GM19025 (cell line): Measurements from ENCODE around the gene CTDSP2.
A peak's percentile ranks its signal among the peaks of the same experiment; 100 is the strongest.
"Not testable (repeated sequence)": the region's sequence is repeated elsewhere in the genome, so short reads cannot be mapped to it uniquely, and the experiment has no call there.

Experiments used
- ATAC-seq: cut with Tn5 transposase; IDR thresholded peaks from one replicate; pipeline ENCODE4 v1.9.1; 2021; ENCODE audit warnings: mild to moderate bottlenecking, low read depth, moderate library complexity; ENCODE audit not compliant: unreplicated experiment

CTDSP2 gene

DNA sequence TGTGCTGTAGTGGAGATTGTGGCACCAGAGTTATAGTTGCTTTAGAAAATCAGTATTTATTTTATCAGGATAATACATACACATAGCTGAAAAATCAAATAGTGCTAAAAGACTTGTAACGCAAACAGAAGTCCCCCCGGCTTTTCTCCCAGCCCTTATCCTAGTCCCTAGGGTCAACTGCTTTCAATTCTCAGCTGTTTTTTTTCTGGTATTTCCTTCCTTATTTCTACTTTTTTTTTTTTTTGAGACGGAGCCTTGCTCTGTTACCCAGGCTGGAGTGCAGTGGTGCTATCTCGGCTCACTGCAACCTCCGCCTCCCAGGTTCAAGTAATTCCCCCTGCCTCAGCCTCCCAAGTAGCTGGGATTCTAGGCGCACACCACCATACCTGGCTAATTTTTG lies 8.4 kb upstream of the CTDSP2 start:
- no peak for ATAC-seq

DNA sequence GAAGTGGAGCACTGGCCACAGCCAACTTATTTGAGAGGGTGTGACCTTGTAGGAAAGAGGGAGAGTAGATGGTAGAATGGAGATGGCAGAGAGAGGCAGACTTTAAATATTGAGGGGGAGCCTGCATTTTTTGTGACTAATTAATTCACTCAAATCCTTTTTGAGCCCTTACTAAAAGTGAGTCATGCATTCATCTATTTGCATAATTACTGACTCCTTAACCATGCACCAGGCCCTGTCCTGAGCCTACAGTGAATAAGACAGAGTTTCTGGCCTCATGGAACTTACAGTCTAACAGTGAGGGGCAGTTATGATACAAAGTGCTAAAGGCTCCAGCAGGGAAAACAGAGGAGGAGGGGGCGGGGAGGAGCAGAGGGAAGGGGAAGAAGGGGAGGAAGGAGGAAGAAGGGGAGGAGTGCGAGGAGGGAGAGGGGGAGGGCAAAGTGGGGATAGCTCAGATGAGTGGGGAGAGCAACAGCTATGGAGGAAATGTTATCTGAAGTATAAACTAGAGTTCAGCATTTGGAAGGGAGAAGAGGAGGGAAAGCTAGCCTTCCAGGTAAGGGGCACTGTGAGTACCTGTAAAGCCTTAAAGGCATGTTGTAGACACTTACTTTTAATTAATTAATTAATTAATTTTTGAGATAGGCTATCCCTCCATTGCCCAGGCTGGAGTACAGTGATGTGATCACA lies 7.5 kb upstream of the CTDSP2 start:
- no peak for ATAC-seq

DNA sequence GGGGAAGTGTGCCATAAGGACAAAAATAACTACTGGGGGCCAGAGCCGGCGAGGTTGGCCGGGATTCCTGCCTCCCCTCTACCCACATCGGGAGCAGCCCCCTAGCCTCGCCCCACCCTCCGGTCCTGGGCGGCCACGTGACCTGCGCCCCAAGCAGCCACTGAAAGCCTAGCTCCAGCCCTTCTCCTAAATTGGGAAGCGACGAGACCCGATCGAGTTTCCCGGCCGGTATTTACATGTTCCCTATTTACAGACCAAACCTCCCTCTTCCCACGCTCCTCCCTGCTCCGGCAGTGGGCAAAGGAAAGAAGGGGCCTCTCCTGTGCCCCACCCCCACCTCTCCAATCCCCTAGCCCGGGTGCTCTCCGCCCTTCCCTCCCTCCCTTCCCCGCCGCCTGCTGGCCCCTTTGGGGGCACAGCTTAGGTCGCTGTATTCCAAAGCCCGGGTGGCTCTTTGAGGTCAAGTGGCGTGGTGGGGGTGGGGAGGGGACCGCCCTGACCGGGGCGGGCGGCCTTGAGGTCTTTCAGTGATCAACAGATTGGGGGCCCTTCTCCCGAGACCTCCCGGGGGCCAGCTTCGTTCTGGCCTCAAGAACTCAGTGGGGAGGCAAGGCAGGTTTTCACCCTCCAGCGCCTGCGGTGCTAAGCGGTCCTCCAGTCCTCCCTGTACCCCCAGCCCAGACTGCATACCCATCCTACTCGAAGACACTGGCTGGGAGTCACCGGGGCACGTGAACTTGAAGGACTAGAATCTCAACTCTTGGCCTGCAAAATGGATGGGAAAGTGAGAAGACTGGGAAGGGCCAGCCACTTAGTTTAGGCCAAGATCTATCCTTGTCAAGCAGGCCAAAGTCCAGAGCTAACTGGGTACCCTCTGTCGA lies 6.3 kb upstream of the CTDSP2 start:
- ATAC-seq, result no peak

DNA sequence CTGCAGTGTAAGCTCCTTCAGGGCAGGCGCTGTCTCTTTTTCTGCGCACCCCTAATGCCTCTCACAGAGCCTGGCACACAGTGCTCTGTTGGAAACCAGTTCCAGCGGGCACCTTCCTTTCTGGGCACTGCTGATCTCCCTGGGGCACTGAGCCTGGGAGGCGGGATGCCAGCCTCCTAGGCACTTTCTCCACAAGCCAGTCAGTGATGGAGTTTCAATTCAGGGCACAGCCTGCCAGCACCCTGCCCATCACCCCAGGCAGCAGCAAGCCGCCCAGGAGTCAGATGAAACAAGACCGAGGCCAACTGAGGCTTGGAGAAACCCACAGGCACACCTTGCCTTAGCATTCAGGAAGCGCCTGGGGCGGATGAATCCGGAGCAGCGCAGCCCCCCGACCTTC lies 5.7 kb upstream of the CTDSP2 start:
- no peak for ATAC-seq

DNA sequence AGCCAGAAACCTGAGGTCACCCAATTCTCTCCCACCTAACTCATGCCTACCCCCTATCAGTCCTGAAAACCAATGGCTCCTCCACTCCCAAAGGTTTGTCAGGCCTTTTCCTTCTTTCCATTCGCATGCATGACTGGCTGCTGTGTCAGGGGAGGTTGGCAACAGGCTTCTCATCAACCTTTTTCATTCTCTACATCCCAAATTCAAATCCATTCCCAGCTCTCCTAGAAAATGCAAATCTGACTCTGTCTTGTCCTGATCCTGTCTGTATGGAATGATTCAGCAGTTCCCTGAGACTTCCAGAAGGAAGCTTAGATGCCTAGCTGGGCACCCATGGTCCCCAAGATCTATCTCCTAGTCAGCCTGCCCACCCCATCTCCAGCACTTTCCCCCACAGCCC lies 5.0 kb upstream of the CTDSP2 start:
- no peak for ATAC-seq

DNA sequence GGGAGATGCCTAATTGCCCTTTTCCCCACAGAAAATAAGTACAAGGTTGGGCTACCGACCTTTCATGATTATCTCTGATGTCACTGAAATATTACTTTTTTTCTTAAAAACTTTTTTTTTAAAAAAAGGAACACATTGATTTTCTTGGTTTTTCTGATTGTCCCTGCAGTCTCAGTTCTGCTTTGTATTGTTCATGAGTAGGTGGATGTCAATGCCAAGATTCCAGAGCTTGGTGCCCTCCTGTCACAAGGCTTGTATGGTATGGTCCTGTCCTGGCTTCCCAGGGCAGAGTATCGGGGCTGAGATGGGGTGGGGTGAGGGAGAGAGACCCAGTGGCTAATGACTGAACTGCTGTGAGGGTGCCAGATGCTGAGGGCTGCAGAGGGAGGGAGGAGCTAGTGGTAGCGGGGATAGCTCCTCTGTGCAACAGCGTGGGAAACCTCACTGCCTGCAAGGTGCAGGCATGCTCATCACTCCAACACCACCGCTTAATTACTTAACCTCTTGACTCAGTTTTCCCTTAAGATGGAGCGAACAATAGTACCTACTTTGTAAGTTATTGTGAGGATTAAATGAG lies 4.4 kb upstream of the CTDSP2 start:
- no peak for ATAC-seq

DNA sequence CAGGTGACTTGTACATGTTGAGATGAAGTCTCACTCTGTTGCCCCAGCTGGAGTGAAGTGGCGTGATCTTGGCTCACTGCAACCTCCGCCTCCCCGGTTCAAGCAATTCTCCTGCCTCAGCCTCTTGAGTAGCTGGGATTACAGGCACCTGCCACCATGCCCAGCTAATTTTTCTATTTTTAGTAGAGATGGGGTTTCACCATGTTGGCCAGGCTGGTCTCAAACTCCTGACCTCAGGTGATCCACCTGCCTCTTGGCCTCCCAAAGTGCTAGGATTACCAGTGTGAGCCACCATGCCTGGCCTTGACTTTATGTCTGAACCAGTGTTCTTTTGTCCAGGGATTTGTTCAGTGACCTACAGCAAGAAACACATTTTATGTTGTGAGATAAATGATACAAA lies 2.9 kb upstream of the CTDSP2 start:
- not testable (repeated sequence) for ATAC-seq

DNA sequence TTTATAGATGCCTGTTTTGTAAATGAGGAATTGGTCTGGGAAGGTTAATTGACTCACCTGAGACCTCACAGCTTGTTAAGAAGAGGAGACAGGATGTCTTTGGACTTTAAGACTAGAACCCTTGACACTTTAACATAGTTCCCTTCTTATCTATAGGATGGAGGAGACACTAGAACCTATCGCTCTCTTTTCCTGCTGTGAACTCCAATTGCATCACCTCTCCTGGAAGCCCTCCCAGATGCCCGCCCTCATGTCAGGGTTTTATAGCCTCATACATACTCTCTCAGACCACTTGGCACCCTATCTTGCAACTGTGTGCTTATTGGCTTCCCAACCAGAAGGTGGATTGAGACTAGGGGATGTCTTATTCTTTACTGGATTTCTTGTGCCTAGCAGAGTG lies 2.5 kb upstream of the CTDSP2 start:
- ATAC-seq, result no peak

DNA sequence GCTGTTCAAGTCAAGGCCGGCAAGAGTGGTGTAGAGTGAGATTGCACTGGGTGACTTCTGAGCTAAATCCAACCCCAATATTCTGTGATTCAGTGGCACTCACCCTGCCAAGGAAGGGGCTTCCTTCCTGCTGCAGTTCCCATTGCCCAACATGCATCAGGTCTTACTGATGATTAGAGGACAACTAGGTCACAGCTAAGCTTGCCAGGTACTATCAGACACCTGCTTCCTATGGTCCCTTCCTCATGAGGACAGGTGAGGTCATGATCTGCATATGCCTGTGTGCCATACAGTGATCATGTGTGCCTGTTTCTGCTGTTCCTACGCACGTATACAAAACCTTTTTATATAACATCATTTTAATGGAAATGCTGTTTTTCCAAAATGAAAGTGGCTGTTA lies 1.7 kb upstream of the CTDSP2 start:
- no peak for ATAC-seq

DNA sequence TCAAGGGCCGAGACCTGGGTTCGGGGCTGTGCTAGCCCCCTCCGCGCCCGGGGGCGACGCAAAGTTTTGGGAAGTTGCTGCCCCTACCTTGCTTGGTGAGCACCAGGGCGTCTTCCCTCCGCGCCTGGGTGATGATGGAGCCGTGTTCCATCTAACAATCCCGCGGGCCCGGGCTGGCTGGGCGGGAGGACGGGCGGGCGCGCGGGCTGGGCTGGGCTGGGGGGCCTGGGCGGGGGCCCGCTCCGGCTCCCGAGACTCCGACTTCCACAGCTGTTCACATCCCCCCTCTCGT lies 298 bp downstream of the CTDSP2 start:
- ATAC-seq, result peak; percentile 5

DNA sequence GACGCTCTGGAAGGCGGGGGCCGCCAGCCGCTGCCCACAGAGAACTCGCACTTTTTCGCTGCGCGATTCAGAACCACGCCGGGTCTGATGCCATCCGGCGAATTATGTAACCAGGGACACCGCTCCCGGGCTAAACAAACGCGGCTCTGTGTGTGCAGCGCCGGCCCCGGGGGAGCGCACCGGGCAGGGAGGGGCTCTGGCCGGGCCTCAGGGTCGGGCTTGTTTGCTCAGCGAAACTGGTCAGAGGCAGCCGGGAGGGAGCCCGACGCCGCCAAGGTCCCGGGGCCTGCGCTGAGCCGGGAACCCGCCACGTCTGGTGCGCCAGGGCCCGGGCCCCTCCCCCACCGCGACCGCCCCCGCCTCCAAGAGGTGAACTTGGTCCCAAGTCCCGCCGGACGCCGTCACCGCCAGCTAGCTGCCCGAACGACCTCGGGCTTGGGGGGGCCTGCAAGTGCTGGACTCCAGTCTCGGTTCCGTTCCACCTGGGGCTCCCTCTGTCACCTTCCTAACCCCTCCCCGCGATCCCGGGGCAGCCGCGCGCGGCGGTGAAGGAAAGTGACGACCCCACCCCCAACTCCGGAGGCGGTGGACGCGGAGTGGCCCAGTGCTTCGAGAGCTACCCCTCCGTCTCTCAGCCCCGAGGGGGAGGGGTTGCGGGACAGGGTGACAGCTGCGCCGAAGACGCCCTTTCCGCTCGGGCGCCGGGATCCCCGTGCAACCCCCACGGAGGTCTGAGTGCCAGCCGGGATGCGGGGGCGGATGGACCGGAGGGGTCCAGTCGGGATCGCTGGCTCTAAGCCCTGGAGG lies 848 bp downstream of the CTDSP2 start:
- ATAC-seq, result peak; percentile 33

DNA sequence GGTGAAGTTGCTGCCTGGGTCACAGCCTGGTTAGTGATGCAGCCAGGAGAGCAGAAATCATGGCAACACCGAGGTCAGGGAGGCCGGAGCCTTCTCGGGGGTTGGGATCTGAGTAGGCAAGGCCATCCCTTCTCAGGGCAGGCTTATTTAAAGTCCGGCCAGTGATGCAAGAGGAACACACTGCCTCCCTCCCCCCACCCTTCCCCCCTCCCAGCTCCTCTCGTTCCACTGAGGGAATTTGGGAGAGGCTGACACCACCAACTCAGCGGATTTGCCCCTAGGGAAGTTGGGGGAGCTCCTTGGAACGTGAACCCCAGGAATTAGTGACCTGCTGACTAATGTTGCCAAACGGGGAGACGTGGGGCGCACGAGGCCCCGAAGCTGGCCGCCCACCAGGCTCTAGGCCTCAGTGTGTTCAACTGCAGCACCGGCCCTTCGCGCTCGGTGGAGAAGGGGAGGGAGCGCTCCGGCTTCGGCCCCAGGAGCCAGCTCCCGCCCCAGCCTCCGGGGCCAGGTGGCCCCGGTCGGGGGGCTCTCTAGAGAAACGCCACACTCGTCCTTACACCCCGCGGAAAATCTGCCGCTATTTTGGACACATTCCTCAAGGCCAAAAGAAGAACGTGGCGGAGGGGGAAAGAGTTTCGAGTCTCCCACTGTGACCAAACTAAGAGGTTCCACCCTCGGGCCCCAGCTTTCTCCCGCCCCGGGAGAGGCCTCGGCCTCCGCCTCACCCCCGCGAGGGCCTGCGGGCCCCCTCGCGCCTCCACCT lies 1.6 kb downstream of the CTDSP2 start:
- ATAC-seq, result peak; percentile 9

DNA sequence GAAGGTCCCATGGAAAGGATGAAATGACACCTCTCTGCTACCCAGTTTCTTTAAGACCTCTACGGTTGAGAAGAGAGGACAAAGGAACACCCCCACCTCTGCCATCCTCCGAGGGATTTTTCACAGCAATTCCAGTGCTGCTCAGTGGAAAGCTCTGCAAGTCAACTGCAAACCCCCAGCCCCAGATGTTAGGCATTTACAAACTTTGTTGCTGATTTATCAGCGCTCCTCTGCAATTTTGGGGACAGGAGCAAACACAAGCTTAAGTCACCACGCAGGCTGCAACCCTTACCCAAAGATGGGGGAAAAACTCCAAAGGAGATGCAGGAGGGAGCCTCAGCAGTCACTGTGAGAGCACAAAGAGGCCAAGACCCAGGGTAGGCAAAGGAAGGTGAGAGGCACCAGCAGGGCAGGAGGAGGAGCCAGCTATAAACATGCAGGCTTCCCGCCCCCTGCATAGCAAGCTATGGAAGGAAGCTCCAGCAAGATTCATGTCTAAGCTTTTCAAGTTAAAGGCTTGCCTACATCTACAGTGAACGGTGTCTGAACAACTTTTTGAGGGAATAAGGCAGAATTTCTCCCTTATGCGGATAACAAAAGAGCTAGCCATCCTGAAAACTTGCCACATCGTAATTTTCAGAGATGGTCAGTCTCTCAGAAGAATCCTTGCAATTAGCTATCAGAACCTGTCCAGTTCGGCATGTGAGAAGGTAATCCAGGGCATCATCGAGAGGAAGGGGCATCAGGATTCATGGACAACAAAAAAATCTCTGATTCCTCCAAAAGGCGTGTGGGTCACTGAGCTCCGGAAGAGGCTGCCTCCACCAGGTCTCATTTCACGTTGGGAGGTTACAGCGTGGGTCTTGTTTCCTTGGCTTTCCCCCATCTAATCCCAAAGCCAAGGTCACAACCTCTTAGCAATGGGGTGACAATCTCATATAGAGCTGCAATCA lies 3.9 kb downstream of the CTDSP2 start:
- no peak for ATAC-seq

DNA sequence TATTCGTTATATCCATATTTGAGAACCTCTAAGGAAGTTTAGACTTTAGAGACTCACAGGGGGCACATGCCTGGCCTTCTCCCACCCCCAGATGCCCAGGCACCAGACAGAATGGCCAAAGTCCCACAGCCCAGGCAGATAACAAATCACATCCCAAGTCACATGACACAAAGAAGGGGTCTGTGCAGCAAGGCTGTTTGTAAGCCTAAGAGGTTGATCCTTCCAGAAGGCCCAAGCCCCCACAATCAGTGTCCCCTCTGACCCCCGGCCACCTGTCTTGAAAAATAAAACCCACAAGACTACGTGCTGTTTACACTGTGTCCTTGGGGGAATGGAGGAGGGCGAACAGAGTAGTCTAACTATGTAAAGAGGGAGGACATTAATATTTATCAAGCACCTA lies 5.1 kb downstream of the CTDSP2 start:
- ATAC-seq, result no peak

DNA sequence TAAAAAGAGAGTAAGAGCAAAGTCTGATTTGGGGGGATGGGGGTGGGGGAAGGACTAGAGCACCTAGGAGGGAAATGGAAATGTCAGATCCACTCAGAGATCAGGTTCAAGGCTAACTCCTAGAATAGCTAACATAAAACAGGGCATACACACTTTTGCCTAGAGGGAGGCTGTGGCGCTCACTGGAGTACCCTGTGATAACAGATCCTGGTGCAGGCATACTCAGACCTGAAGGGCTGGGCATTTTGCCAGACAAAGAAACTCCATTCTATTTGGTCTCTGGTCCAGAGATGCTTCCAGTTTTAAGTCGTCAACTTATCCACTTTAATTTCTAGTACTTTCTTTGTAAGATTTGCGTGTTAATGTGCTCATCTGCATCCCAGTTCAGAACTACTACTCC lies 5.8 kb downstream of the CTDSP2 start:
- ATAC-seq, result no peak

DNA sequence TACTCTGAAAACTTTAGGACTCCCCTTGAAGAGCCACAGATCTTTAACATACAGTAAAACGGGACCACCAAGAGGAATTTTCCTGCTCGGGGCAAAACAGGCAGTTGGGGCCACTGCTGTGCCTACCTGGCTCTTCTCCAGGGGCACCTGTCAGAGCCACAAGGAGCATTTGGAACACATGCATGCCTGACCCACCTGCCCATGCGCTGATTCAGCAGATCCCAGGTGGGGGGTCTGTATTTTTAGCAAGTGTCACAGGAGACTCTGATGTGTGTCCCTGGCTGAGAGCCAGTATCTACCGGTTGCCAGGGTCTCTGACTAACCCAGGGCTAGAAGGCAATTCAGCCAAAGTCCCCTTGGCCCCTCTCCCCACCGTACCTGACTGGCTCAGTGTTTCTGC lies 6.5 kb downstream of the CTDSP2 start:
- no peak for ATAC-seq

DNA sequence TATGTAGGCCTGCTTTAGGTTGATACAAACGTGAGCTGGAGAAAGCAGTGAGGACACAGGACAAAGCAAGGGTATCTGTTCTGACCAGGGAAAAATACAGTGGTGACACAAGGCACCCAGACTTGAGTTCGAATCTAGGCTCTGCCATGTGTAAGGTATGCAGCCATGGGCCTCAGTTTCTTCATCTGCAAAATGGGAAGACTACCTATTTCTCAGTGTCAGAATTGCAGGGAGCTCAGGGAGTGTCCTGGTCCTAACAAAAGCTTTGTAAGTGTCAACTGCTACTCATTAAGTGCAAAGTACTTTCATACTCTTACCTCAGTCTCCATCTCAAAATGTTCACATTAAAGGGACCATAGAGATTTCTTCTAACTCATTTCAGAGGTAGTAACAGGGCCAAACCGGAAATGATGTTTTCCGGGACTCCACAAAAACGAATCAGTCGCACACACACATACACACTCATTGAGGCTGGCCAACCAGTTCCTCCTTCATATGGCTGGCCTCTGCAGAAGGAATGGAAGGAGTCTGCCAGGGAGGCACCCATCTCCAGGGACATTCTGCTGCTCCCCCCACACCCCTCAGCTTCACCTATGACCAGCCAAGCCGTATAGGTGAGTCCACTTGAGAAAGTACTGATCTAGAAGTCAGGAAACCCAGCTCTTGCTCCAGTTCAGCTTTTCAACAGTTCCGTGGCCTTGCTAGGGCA lies 7.8 kb downstream of the CTDSP2 start:
- ATAC-seq, result no peak

DNA sequence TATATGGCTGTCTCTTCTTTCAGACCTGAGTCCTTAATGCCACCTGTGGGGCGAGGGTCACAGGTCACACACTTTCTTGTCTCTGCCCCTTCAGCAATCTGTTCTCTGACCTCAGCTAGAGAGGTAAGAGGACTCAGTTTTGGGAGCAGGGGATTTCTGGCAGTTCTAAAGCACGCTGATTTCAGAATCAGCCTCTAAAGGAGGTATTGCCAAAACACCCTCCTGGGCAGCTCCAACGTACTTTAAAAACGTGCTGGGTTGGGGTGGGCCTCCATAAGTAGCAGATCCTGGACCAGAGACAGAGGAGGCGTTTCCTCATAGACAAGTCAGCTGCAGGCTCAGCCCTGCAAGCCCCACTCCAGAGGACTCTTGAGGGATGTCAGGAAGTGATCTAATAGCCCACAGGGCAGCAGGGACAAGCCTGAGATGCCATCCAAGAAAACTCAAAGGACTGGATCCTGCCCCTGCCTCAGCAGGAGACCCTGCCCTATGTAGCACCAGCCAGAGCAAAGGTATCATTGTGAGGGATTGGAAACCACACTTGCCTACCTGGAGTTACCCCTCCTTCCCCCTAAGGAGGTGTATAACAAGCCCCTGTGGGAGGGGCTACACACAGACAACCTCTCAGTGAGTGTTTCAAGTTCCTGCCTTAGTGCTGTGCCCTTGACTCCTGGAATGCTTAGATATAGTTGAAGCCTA lies 8.5 kb downstream of the CTDSP2 start:
- ATAC-seq, result no peak
